ENCODE results near the gene KLK3.

GRCh38 chr19:50875795-50876422, 21.2 kb downstream of the KLK3 start:
- TF ChIP-seq CTCF (IDR thresholded peaks at IDR 0.05) (no peak), POLR2A (IDR thresholded peaks at IDR 0.05) (no peak)

All from esophagus squamous epithelium (tissue), 4 donors.